Measurements from ENCODE around the gene PTGFRN. TPM values are rescaled to one million over a fixed set of nuclear protein-coding genes. Genes with fewer than 3 reads are reported as not detected.

Gene PTGFRN
- total and polyA plus RNA-seq, 2 of the 13 experiments (the other 11 are each of a cell fraction or from before 2014, with no cell fraction given): 3.3 to 11.3 TPM

- Histone ChIP-seq H3K4me3 (replicated peaks in 1 of 3; ENCODE audit: insufficient read depth in 1 of 3, low read depth in 2 of 3, low read length in 3 of 3) (peak overlapping the region; percentile 58 to 70 (median 67); a peak in 3 of 6 replicates), H2AFZ (ENCODE audit: low read length) (no peak overlapping the region), H3K4me2 (ENCODE audit: low read depth, low read length) (peak overlapping the region; percentile 73), H3K79me2 (ENCODE audit: insufficient read depth, low read length) (no peaks in the 10 kb centered on the region), H3K9ac (ENCODE audit: insufficient read depth, low read depth, low read length) (no peak overlapping the region), H3K9me3 (ENCODE audit: low read length) (no peaks in the 10 kb centered on the region), H3K4me1 (ENCODE audit: insufficient read depth, low read length) (peaks cover 7% of the 10 kb centered on the region; the same call in 1 of the 2 replicates), H3K27ac (ENCODE audit: extremely low read length, insufficient read depth, low read length) (no peak overlapping the region), H3K36me3 (replicated peaks in 1 of 2; ENCODE audit: control insufficient read depth in 1 of 2, insufficient read depth in 2 of 2, low read length in 2 of 2) (no peaks in the 10 kb centered on the region), H3K27me3 (ENCODE audit: control insufficient read depth in 1 of 2, insufficient read depth in 2 of 2, low read length in 2 of 2) (peaks cover 3 to 34% of the 10 kb centered on the region in 2 experiments; a peak in 4 of 5 replicates), H4K20me1 (ENCODE audit: insufficient read depth, low read length) (no peaks in the 10 kb centered on the region)
- ChIA-PET CTCF (ENCODE audit: low intra/inter-chr PET ratio, low total read pairs) (no interaction called here), POLR2A (no interaction called here)
- WGBS (ENCODE audit: low lambda C conversion rate): 63% methylated on average over 13 of the region's 13 CpGs
- intact Hi-C loops (cut with micrococcal nuclease; ENCODE audit: unreplicated experiment) (no loop called here), in situ Hi-C loops (cut with HindIII; ENCODE audit: extremely low pct_ligation_motif_present, low pct_unique_long_range_greater_than_20kb) (no loop called here)
- TF ChIP-seq ZNF552 (CRISPR knock-in tag; IDR thresholded peaks at IDR 0.05; ENCODE audit: borderline replicate concordance) (no peak), HOMEZ (CRISPR knock-in tag; IDR thresholded peaks at IDR 0.05; ENCODE audit: low read depth) (no peak), ZNF329 (CRISPR knock-in tag; IDR thresholded peaks at IDR 0.05; ENCODE audit: low read depth) (no peak), NFRKB (IDR thresholded peaks at IDR 0.05) (no peak)
- DNase-seq (ENCODE audit: low spot score): no peak
- no peak for FAIRE-seq
- no peak for ATAC-seq
- no TSS peak for BruUV-seq (replicated peaks)
Measured at GRCh38 chr1:116908820-116909511, 750 bp upstream of the PTGFRN start.

GRCh38 chr1:116910379-116911187, 867 bp downstream of the PTGFRN start:
- Histone ChIP-seq H3K4me2 (ENCODE audit: low read depth, low read length) (peak overlapping the region; percentile 73), H3K27ac (ENCODE audit: extremely low read length, insufficient read depth, low read length) (no peak overlapping the region), H3K36me3 (replicated peaks in 1 of 2; ENCODE audit: control insufficient read depth in 1 of 2, insufficient read depth in 2 of 2, low read length in 2 of 2) (no peaks in the 10 kb centered on the region), H3K4me1 (ENCODE audit: insufficient read depth, low read length) (peaks cover 7% of the 10 kb centered on the region; the same call in 1 of the 2 replicates), H2AFZ (ENCODE audit: low read length) (no peak overlapping the region), H3K27me3 (ENCODE audit: control insufficient read depth in 1 of 2, insufficient read depth in 2 of 2, low read length in 2 of 2) (peaks cover 3 to 34% of the 10 kb centered on the region in 2 experiments; a peak in 4 of 5 replicates), H3K79me2 (ENCODE audit: insufficient read depth, low read length) (no peaks in the 10 kb centered on the region), H4K20me1 (ENCODE audit: insufficient read depth, low read length) (no peaks in the 10 kb centered on the region), H3K9ac (ENCODE audit: insufficient read depth, low read depth, low read length) (peak overlapping the region; percentile 27; the same call in 1 of the 2 replicates), H3K4me3 (replicated peaks in 1 of 3; ENCODE audit: insufficient read depth in 1 of 3, low read depth in 2 of 3, low read length in 3 of 3) (peak overlapping the region; percentile 39 to 70 (median 67); a peak in 5 of 6 replicates), H3K9me3 (ENCODE audit: low read length) (no peaks in the 10 kb centered on the region)
- POLR2A ChIA-PET: no interaction called here
- in situ Hi-C loops (cut with HindIII; ENCODE audit: extremely low pct_ligation_motif_present, low pct_unique_long_range_greater_than_20kb): no loop called here
- ATAC-seq (peak; percentile 75), FAIRE-seq (no peak), DNase-seq (ENCODE audit: low spot score) (peak; percentile 25)
- WGBS (ENCODE audit: low lambda C conversion rate): 5% methylated on average over 35 of the region's 64 CpGs
- BruUV-seq (replicated peaks): TSS peak; percentile 50
- CTCF ChIA-PET (ENCODE audit: low intra/inter-chr PET ratio, low total read pairs): no interaction called here
- intact Hi-C loops (cut with micrococcal nuclease; ENCODE audit: unreplicated experiment): no loop called here
- TF ChIP-seq ZNF619 (CRISPR knock-in tag; IDR thresholded peaks at IDR 0.05) (no peak), GATAD2A (CRISPR knock-in tag; IDR thresholded peaks at IDR 0.05) (0 out of 2 replicates have a peak, but pooled peaks have one; percentile 16), SIX1 (CRISPR knock-in tag; IDR thresholded peaks at IDR 0.05; ENCODE audit: borderline replicate concordance) (0 out of 2 replicates have a peak, but pooled peaks have one; percentile 12), SMC3 (IDR thresholded peaks at IDR 0.05; ENCODE audit: low read length) (no peak), KDM2A (CRISPR knock-in tag; IDR thresholded peaks at IDR 0.05; ENCODE audit: borderline replicate concordance, low read depth) (0 out of 2 replicates have a peak, but pooled peaks have one; percentile 4), ZNF235 (CRISPR knock-in tag; IDR thresholded peaks at IDR 0.05; ENCODE audit: borderline replicate concordance) (no peak), MEIS2 (CRISPR knock-in tag; IDR thresholded peaks at IDR 0.05) (peak; percentile 59; the same call in 1 of the 2 replicates), GABPA (IDR thresholded peaks at IDR 0.05; ENCODE audit: low read depth, low read length) (peak; percentile 48), GABPA (CRISPR knock-in tag; IDR thresholded peaks at IDR 0.05; ENCODE audit: low read depth) (peak; percentile 77)

Measured in HepG2 (cell line).